22Rv1 (cell line): ENCODE data around the gene PIM2.

Experiments
- H3K27ac ChIP-seq: fragments of 450-650 bp; 2 replicates; pipeline ENCODE4 v1.5.1; 2017
- ZFX ChIP-seq: fragments of 450-650 bp; IDR thresholded peaks from 2 replicates; pipeline ENCODE4 v1.6.1; 2017; ENCODE audit warnings: antibody characterized with exemption, borderline replicate concordance
- TF ChIP-seq, protein P1 (sequence below): fragments of 450-650 bp; IDR thresholded peaks from 2 replicates; pipeline ENCODE4 v1.5.1; 2017; ENCODE audit warnings: mild to moderate bottlenecking

The PIM2 gene

DNA sequence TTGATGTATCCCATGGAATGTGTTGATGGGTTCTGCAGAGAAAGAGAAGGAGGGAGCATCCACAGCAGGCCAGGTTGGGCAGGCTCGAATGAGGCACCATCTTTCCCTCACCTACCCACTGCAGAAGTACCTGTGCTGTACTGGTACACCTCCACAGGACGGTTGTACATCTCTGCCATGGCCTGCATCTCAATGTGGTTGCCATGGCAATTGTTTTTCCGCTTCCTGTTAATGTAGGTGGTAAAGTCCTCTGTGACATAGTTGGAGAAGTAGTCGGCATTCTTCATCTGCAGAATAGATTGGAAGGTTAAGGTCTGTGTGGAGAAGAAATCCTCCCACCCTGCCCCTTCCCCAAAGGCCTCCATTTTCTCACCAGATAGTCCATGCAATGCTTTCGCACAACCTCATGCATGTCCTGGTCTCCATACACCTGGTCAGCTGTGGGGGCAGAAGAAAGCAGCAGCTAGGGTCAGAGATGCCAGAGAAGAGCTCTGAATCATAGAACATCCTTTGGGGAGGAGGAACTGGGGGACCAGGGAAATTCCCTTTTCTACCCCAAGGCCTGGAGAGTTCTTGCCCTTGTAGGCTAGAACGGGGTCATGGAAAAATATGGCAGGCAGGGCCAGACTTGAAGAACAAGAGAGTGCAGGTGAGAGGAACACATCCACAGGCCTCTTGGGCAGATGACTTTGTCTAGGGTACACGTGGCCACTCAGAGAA lies 15.9 kb upstream of the PIM2 start:
- TF ChIP-seq, protein P1, sequence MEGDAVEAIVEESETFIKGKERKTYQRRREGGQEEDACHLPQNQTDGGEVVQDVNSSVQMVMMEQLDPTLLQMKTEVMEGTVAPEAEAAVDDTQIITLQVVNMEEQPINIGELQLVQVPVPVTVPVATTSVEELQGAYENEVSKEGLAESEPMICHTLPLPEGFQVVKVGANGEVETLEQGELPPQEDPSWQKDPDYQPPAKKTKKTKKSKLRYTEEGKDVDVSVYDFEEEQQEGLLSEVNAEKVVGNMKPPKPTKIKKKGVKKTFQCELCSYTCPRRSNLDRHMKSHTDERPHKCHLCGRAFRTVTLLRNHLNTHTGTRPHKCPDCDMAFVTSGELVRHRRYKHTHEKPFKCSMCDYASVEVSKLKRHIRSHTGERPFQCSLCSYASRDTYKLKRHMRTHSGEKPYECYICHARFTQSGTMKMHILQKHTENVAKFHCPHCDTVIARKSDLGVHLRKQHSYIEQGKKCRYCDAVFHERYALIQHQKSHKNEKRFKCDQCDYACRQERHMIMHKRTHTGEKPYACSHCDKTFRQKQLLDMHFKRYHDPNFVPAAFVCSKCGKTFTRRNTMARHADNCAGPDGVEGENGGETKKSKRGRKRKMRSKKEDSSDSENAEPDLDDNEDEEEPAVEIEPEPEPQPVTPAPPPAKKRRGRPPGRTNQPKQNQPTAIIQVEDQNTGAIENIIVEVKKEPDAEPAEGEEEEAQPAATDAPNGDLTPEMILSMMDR, result no peak
- H3K27ac ChIP-seq, result no peak overlapping the region

DNA sequence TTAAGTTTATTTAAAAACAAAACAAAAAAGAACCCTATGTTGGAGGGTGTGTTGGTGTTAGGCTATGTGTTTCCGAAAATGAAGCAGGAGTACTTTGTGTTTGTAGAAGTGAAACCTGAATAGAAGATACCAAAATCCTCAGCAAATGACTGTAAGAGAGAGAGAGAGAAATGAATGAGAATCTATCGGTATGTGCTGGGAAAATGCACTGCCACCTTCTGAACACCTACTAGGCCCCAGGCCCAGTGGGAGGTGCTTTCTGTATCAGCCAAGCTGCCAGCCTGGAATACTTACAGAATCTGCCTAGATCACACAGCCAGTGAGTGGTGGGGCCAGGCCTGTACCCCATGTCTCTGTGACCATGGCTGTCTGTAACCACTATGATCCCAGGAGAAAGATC lies 14.9 kb upstream of the PIM2 start:
- no peak overlapping the region for H3K27ac ChIP-seq
- TF ChIP-seq ZFX, result no peak
- TF ChIP-seq, protein P1, result no peak

DNA sequence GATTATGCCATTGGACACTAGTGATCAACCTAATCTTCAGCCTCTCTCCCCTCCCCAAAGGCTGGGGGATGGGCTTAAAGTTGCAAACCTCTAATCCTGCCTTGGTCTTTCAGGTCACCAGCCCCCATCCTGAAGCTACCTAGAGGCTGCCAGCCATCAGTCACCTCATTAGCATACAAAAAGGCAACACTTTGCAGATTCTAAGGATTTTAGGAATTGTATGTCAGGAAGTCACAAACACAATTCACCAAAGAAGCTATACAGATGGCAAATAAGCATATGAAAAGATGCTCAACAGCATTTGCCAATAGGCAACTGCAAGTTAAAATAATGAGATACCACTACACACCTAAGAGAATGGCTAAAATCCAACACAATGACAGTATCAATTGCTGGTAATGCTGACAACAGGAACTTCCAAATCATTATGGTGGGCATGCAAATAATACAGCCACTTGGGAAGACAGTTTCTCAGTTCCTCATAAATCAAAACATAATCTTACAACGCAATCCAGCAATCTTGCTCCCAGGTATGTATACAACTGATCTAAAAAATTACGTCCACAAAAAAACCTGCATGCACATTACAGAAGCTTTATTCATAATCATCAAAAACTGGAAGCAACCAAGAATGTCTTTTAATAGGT lies 9.0 kb upstream of the PIM2 start:
- no peak overlapping the region for H3K27ac ChIP-seq

DNA sequence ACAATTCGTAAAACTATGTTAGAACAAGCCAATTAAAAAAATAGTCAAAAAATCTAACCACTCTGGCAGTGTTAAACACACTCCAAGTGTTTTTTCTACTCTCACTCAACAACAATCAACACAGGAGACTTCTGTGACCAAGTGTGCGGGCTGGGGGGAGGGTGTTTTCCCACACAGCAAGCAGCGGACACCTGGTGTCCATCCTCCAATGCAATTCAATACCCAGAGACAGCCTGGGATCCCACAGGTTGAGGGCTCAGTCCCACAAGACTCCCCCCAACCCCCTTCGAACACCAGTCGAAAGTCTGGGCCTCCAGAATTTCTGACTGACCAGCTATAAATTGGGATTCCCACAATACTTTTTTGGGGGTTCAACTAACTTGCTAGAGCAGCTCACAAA lies 8.3 kb upstream of the PIM2 start:
- no peak overlapping the region for H3K27ac ChIP-seq
- TF ChIP-seq, protein P1, result no peak
- TF ChIP-seq ZFX, result no peak

More for the DNA sequence above, 9.0 kb upstream of the PIM2 start:
- TF ChIP-seq, protein P1, result no peak
- TF ChIP-seq ZFX, result no peak

DNA sequence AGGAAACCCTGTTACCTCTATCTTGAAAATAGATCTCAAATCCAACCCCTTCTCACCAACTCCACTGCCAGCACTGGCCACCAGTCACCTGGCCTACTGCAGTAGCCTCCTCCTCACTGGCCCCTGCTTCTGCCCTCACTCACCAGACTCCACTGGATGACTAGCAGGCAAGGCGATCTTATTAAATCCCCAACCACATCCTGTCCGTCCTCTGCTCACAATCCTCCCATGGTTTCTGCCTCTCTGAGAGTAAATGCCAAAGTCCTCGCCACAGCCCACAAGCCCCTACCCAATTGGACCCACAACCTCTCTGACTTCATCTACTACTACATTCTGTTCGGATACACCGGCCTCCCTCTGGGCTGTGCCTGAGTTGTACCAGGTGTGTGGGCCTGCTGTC lies 5.4 kb upstream of the PIM2 start:
- TF ChIP-seq ZFX, result no peak
- TF ChIP-seq, protein P1, result no peak
- H3K27ac ChIP-seq, result no peak overlapping the region

DNA sequence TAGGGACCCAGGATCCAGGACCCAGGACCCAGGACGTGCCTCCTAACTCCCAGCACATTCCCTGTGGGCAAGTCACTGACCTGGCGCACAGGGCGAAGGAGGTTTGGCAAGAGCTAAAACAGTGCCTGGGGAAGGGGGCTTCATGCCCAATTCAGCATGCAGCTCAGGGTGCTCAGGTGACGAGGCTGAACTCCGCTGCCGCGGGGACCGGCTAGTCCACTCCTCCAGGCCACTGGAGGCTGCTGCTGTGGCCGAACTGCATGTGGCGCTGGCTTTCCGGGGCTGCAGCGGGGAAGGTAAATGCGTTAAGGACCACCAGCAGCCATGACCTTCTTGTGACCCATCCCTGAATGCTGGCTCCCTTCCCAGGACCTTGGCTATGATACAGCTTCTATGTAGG lies 4.9 kb upstream of the PIM2 start:
- no peak overlapping the region for H3K27ac ChIP-seq
- TF ChIP-seq ZFX, result no peak
- TF ChIP-seq, protein P1, result no peak

DNA sequence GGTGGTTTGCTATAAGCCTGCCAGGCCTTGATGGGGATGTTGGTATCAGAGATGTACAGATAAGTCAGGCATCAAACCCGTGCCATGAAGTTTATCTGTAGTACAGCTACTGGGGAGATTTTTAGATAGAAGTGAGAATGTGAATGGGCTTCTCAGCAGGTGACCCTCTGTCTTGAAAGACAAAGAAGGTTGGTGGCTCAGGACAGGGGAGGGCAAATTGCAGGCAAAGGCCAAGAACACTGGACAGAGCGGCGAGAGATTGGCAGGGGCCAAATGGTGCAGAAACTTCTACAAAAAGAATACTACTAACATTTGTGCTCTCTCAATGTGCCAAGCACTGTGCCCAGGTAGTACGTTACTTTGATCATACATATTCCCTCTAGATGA lies 1.9 kb upstream of the PIM2 start:
- TF ChIP-seq ZFX, result no peak
- TF ChIP-seq, protein P1, result no peak
- no peak overlapping the region for H3K27ac ChIP-seq
